ENCODE measurements around the gene PSMA5. TPM values are rescaled to one million over a fixed set of nuclear protein-coding genes. Genes with fewer than 3 reads are reported as not detected.

PSMA5 gene
- total RNA-seq, 1 experiment from 2014 or later, result 150 TPM

DNA sequence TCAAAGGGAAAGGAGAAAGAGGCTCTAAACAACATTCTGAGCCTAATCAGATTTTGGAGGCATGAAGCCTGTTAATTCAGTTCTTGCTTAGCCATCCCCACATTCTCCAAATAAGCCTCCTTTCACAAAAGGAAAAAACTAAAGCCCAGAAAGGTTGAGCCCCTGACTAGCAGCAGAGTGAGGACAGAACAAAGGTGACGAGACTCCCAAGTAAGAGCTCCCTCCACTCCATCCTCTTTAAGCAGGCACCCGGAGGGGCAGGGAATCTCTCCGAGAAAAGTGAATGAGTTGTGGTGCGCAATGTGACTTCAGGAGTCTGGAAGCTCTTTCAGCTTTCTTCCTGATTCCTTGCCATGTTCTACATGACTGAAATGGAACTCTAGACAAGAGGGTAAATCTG lies 76.1 kb downstream of the PSMA5 start (continued):
- TF ChIP-seq ARID4B (CRISPR knock-in tag; IDR thresholded peaks at IDR 0.05; ENCODE audit: borderline replicate concordance) (no peak), NFATC4 (CRISPR knock-in tag; IDR thresholded peaks at IDR 0.05) (no peak), ZNF396 (CRISPR knock-in tag; IDR thresholded peaks at IDR 0.05; ENCODE audit: borderline replicate concordance) (no peak)
- TF ChIP-seq, protein P1, sequence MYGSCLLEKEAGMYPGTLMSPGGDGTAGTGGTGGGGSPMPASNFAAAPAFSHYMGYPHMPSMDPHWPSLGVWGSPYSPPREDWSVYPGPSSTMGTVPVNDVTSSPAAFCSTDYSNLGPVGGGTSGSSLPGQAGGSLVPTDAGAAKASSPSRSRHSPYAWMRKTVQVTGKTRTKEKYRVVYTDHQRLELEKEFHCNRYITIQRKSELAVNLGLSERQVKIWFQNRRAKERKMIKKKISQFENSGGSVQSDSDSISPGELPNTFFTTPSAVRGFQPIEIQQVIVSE (CRISPR knock-in tag; IDR thresholded peaks at IDR 0.05; ENCODE audit: borderline replicate concordance), result no peak

Other genes starting within 250 kb of the PSMA5 start
- 126 to 149 TPM (median 129 TPM) in 3 replicates for gene SARS1, start 212.5 kb downstream of the PSMA5 start, total RNA-seq (2021)
- 26.8 to 31.3 TPM (median 28.2 TPM) in 3 replicates for gene CELSR2, start 176.9 kb downstream of the PSMA5 start, total RNA-seq (2021)
- gene PSRC1, start 143.3 kb downstream of the PSMA5 start, total RNA-seq (2021), result 56.9 to 68.4 TPM (median 64.1 TPM) in 3 replicates
- 0.23 to 1.2 TPM (median 0.94 TPM) in 3 replicates for gene MYBPHL, start 119.4 kb downstream of the PSMA5 start, total RNA-seq (2021)
- 50.2 to 60.8 TPM (median 55.9 TPM) in 3 replicates for gene SORT1, start 28.5 kb downstream of the PSMA5 start, total RNA-seq (2021)
- 3.0 to 3.7 TPM (median 3.5 TPM) in 3 replicates for gene SYPL2, start 40.1 kb upstream of the PSMA5 start, total RNA-seq (2021)
- 8.9 to 11.1 TPM (median 10.9 TPM) in 3 replicates for gene ATXN7L2, start 57.5 kb upstream of the PSMA5 start, total RNA-seq (2021)
- gene CYB561D1, start 67.6 kb upstream of the PSMA5 start, total RNA-seq (2021), result 5.1 to 6.7 TPM (median 6.5 TPM) in 3 replicates
- gene AMIGO1, start 83.3 kb upstream of the PSMA5 start, total RNA-seq (2021), result 2.4 to 3.0 TPM (median 3.0 TPM) in 3 replicates
- gene GPR61, start 113.4 kb upstream of the PSMA5 start, total RNA-seq (2021), result 0.42 to 0.73 TPM (median 0.44 TPM) in 3 replicates
- gene GNAI3, start 122.2 kb upstream of the PSMA5 start, total RNA-seq (2021), result 7.1 to 7.2 TPM (median 7.1 TPM) in 3 replicates
- gene GNAT2, start 193.2 kb upstream of the PSMA5 start, total RNA-seq (2021), result 0.14 TPM in 1 of 3 replicates, not detected in the others
- 51.8 to 79.8 TPM (median 60.0 TPM) in 3 replicates for gene AMPD2, start 193.4 kb upstream of the PSMA5 start, total RNA-seq (2021)
- 16.4 to 18.1 TPM (median 16.7 TPM) in 3 replicates for gene GSTM4, start 229.7 kb upstream of the PSMA5 start, total RNA-seq (2021)
- 12.9 to 15.4 TPM (median 15.3 TPM) in 3 replicates for gene GSTM2, start 241.6 kb upstream of the PSMA5 start, total RNA-seq (2021)

Data from WTC11 (cell line).